Neural crest cell (in vitro differentiated cells): Measurements from ENCODE around the gene SRSF3. TPM values are rescaled to one million over a fixed set of nuclear protein-coding genes. Genes with fewer than 3 reads are reported as not detected.

Experiments
- DNase-seq: peaks from one replicate; pipeline ENCODE4 v3.0.0; 2021; ENCODE audit warnings: low read depth, mixed read lengths, low spot score
- H3K27ac Mint-ChIP-seq: one replicate; pipeline ENCODE4 v1.8.0; 2021; ENCODE audit warnings: mild to moderate bottlenecking, mixed read lengths; ENCODE audit not compliant: unreplicated experiment
- H3K27me3 Mint-ChIP-seq: 2 replicates; pipeline ENCODE4 v1.8.0; 2021; ENCODE audit warnings: low read depth, mild to moderate bottlenecking, mixed read lengths
- H3K36me3 Mint-ChIP-seq: 2 replicates; pipeline ENCODE4 v1.8.0; 2021; ENCODE audit warnings: low read depth, mild to moderate bottlenecking, mixed read lengths
- H3K4me1 Mint-ChIP-seq: 2 replicates; pipeline ENCODE4 v1.8.0; 2021; ENCODE audit warnings: mixed read lengths
- H3K4me3 Mint-ChIP-seq: one replicate; pipeline ENCODE4 v1.8.0; 2021; ENCODE audit warnings: mild to moderate bottlenecking, mixed read lengths
- H3K9me3 Mint-ChIP-seq: 2 replicates; pipeline ENCODE4 v1.8.0; 2021; ENCODE audit warnings: mixed read lengths
- total RNA-seq: library from RNA; stranded (reverse); gene quantifications from 2 replicates; pipeline ENCODE4 v1.2.1, GENCODE V29; 2021
- TF ChIP-seq, protein P1 (sequence below): fragments of 200-600 bp; sonication (generic); conservative IDR thresholded peaks from 2 replicates; pipeline ENCODE4 v1.5.0; 2021; ENCODE audit warnings: antibody characterized with exemption, mild to moderate bottlenecking

The SRSF3 gene
- total RNA-seq, 1 donor from 2014 or later: 611 TPM

DNA sequence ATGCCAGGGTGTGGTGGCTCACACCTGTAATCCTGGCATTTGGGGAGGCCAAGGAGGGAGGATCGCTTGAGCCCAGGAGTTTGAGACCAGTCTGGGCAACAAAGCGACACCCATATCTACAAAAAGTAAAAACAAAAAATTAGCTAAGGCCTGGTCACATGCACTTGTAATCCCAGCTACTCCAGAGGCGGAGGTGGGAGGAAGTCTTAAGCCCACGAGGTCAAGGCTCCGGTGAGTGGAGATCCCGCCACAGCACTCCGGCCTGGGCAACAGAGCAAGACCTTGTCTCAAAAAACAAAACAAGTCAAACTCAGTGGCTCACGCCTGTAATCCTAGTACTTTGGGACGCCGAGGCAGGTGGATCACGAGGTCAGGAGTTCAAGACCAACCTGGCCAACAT, 35.6 kb downstream of the SRSF3 start:
- H3K9me3 Mint-ChIP-seq: no peaks in the 10 kb centered on the region
- no peaks in the 10 kb centered on the region for H3K4me1 Mint-ChIP-seq
- H3K4me3 Mint-ChIP-seq: no peak overlapping the region
- no peaks in the 10 kb centered on the region for H3K36me3 Mint-ChIP-seq
- DNase-seq: no peak
- TF ChIP-seq, protein P1, sequence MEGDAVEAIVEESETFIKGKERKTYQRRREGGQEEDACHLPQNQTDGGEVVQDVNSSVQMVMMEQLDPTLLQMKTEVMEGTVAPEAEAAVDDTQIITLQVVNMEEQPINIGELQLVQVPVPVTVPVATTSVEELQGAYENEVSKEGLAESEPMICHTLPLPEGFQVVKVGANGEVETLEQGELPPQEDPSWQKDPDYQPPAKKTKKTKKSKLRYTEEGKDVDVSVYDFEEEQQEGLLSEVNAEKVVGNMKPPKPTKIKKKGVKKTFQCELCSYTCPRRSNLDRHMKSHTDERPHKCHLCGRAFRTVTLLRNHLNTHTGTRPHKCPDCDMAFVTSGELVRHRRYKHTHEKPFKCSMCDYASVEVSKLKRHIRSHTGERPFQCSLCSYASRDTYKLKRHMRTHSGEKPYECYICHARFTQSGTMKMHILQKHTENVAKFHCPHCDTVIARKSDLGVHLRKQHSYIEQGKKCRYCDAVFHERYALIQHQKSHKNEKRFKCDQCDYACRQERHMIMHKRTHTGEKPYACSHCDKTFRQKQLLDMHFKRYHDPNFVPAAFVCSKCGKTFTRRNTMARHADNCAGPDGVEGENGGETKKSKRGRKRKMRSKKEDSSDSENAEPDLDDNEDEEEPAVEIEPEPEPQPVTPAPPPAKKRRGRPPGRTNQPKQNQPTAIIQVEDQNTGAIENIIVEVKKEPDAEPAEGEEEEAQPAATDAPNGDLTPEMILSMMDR: no peak
- no peaks in the 10 kb centered on the region for H3K27me3 Mint-ChIP-seq
- H3K27ac Mint-ChIP-seq: no peak overlapping the region

DNA sequence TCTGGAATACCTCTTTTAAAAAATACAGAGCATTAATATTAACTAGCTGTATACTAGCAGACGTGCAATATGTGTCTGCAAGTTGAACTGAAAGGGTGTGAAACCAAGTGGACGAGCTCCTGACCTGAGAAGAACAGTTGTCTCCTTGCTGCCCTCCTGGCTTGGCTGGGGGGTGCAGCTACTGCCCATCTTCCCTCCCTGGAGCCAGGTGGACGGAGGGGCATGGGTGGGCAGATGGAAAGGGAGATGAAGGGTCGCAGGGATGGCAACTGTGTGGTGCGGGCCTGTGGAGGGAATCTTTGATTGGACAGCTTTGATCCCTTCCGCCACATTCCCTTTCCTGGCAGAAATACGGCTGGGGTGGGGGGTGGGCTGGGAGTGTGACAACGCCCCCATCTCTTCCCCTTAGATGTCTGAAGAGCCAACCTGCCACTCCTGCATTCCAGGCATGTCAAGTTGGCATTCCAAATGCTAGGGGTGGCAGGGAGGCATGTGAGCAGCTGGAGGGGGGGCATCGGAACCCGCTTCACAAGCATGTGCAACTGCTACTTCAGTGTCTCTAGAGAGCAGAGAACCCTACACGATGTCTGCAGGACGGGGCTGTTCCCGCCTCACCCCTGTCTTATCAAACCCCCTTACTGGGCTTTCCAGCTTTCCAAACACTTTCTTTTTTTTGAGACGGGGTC, 37.3 kb downstream of the SRSF3 start:
- DNase-seq: no peak
- Mint-ChIP-seq H3K27ac (no peak overlapping the region), H3K27me3 (no peaks in the 10 kb centered on the region), H3K4me3 (no peak overlapping the region), H3K9me3 (no peaks in the 10 kb centered on the region), H3K36me3 (no peaks in the 10 kb centered on the region), H3K4me1 (no peaks in the 10 kb centered on the region)
- TF ChIP-seq, protein P1: no peak

DNA sequence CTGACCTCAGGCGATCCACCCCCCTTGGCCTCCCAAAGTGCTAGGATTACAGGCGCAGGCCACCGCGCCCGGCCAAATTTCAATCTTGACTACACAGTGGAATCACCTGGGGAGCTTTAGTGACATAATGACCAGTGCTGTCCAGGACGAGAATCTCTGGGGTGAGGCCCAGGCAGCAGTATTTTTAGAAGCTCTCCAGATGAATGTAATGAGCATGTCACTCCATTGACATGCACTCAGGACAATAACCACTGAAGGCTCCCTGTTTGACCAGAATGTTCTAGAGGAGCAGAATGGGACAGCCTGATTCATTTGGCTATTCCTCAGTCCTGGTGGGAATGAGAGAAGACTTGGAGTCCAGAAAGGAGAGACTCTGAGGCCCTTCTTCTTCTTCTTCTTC, 39.2 kb downstream of the SRSF3 start:
- peaks cover 14% of the 10 kb centered on the region for H3K4me1 Mint-ChIP-seq
- DNase-seq: no peak
- H3K27me3 Mint-ChIP-seq: no peaks in the 10 kb centered on the region
- no peaks in the 10 kb centered on the region for H3K36me3 Mint-ChIP-seq
- H3K4me3 Mint-ChIP-seq: no peak overlapping the region
- H3K27ac Mint-ChIP-seq: no peak overlapping the region
- TF ChIP-seq, protein P1: no peak
- no peaks in the 10 kb centered on the region for H3K9me3 Mint-ChIP-seq

DNA sequence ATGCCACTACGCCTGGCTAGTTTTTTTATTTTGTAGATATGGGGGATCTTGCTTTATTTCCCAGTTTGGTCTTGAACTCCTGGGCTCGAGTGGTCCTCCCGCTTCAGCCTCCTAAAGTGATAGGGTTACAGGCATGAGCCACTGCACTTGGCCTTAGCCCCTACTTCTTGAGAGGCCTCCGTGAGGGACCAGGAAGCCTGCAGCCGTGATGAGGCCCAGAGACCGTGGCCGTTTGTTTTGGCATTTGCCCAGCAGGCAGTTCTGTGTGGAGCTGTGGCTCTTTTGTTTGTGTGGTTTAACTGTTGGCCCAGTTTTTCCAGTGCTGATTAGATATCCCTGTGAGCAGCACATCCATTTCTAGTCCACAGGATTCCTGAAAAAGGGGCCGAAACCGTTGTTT, 39.8 kb downstream of the SRSF3 start:
- Mint-ChIP-seq H3K4me3 (no peak overlapping the region), H3K36me3 (no peaks in the 10 kb centered on the region), H3K4me1 (peaks cover 17% of the 10 kb centered on the region), H3K9me3 (no peaks in the 10 kb centered on the region), H3K27me3 (no peaks in the 10 kb centered on the region), H3K27ac (no peak overlapping the region)
- TF ChIP-seq, protein P1: no peak
- DNase-seq: no peak

DNA sequence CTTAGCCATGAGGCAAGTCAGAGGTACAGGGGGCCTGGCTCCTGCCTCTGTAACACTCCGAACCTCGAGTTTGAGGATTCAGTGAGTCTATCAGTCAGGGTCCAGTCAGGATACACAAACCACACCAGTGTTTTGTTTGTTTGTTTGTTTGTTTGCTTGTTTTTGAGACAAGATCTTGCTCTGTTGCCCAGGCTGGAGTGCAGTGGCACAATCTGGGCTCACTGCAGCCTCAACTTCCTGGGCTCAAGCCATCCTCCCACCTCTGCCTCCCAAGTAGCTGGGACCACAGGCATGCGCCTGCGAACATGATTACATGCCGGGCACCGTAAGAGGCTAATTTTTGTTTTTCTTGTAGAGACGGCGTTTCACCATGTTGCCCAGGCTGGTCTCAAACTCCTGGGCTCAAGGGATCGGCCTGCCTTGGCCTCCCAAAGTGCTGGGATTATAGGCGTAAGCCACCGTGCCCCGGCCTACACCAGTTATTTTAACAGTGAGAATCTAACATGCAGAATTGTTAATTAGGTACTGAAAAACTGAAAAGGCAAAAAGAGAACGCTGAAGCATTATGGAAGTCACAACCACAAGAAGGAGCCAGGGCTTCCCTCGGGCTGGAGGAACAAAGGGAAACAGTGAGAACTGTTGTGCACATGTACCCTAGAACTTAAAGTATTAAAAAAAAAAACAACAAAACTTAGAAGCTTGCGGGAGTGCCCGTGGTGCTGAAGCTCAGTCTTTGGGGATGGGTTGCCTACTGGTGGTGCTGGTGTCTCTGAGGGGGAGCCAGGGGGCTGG, 40.4 kb downstream of the SRSF3 start:
- Mint-ChIP-seq H3K9me3 (no peaks in the 10 kb centered on the region), H3K4me3 (no peak overlapping the region), H3K36me3 (no peaks in the 10 kb centered on the region), H3K27ac (no peak overlapping the region), H3K27me3 (no peaks in the 10 kb centered on the region), H3K4me1 (peaks cover 17% of the 10 kb centered on the region)
- TF ChIP-seq, protein P1: no peak
- DNase-seq: no peak
